Measurements from ENCODE around the gene HYAL3. TPM values are rescaled to one million over a fixed set of nuclear protein-coding genes. Genes with fewer than 3 reads are reported as not detected.

Gene HYAL3
- total and polyA plus RNA-seq, 2 of the 13 experiments (the other 11 are each of a cell fraction or from before 2014, with no cell fraction given): 5.5 to 10.4 TPM

DNA sequence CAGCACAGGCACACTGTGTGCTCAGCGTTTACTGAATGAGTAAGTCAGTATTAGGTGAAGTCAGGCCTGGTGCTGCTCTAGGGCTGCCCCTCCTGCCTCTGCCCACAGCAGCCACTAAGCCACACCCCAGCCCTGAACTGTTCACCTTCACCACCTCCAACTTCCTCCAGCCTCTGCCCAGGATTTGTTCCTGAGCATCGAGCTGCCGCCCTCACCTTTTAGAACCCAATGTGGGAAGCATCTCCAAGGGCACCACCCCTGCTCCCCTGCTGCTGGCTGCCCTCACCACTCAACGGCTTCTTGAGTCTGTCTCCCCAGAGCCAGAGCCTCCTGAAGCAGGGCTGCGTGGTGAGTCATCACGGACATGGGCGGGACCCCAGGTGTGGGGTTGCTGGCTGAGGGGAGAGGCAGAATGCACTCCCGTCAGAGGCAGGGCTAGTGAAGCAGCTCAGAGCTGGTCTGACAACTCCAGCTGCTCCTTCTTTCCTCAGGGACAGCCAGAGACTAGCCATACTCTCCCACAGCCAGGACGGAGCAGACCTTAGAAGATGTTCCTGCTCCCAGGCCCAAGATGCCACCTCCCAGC, 17.5 kb upstream of the HYAL3 start (continued):
- TF ChIP-seq, protein P1, sequence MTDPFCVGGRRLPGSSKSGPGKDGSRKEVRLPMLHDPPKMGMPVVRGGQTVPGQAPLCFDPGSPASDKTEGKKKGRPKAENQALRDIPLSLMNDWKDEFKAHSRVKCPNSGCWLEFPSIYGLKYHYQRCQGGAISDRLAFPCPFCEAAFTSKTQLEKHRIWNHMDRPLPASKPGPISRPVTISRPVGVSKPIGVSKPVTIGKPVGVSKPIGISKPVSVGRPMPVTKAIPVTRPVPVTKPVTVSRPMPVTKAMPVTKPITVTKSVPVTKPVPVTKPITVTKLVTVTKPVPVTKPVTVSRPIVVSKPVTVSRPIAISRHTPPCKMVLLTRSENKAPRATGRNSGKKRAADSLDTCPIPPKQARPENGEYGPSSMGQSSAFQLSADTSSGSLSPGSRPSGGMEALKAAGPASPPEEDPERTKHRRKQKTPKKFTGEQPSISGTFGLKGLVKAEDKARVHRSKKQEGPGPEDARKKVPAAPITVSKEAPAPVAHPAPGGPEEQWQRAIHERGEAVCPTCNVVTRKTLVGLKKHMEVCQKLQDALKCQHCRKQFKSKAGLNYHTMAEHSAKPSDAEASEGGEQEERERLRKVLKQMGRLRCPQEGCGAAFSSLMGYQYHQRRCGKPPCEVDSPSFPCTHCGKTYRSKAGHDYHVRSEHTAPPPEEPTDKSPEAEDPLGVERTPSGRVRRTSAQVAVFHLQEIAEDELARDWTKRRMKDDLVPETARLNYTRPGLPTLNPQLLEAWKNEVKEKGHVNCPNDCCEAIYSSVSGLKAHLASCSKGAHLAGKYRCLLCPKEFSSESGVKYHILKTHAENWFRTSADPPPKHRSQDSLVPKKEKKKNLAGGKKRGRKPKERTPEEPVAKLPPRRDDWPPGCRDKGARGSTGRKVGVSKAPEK (CRISPR knock-in tag; IDR thresholded peaks at IDR 0.05; ENCODE audit: borderline replicate concordance): no peak
- TF ChIP-seq HNRNPUL1 (IDR thresholded peaks at IDR 0.05; ENCODE audit: low read depth, low read length) (no peak), ZNF12 (CRISPR knock-in tag; IDR thresholded peaks at IDR 0.05) (peak; percentile 78), KDM5B (CRISPR knock-in tag; IDR thresholded peaks at IDR 0.05; ENCODE audit: borderline replicate concordance) (0 out of 2 replicates have a peak, but pooled peaks have one; percentile 32)

DNA sequence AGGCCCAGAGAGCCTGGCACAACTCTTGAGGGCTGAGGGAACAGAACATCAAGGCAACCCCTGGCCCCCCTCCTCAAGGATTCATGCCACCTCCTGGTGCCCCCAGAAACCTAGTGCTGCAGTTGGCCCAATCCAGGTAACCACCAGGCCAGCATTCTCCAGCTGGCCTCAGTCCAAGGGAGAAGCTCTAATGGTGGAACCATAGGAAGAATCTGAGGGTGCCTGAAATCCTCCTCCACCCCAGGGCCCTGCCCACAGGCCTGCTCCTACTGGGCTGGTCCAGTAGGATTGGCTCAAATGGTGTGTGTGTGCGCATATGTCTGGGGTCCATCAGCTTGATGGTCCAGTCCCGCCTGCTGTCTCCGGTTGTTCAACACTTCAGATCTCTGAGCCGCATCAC, 15.6 kb upstream of the HYAL3 start:
- TF ChIP-seq EHMT2 (IDR thresholded peaks at IDR 0.05; ENCODE audit: borderline replicate concordance, low read depth, low read length) (no peak), TRIM22 (IDR thresholded peaks at IDR 0.05) (no peak), PCBP2 (optimal IDR thresholded peaks at IDR 0.05; ENCODE audit: low read depth, low read length, poor library complexity, severe bottlenecking) (no peak), CENPX (CRISPR knock-in tag; IDR thresholded peaks at IDR 0.05) (no peak), ZNF597 (CRISPR knock-in tag; IDR thresholded peaks at IDR 0.05) (no peak), ZNF883 (CRISPR knock-in tag; IDR thresholded peaks at IDR 0.05; ENCODE audit: not compliant biosample characterization) (no peak), NFRKB (IDR thresholded peaks at IDR 0.05) (no peak), ZNF605 (CRISPR knock-in tag; IDR thresholded peaks at IDR 0.05) (no peak), GTF3A (CRISPR knock-in tag; conservative IDR thresholded peaks at IDR 0.05) (no peak), MIXL1 (CRISPR knock-in tag; IDR thresholded peaks at IDR 0.05) (no peak)
- TF ChIP-seq, protein P2, sequence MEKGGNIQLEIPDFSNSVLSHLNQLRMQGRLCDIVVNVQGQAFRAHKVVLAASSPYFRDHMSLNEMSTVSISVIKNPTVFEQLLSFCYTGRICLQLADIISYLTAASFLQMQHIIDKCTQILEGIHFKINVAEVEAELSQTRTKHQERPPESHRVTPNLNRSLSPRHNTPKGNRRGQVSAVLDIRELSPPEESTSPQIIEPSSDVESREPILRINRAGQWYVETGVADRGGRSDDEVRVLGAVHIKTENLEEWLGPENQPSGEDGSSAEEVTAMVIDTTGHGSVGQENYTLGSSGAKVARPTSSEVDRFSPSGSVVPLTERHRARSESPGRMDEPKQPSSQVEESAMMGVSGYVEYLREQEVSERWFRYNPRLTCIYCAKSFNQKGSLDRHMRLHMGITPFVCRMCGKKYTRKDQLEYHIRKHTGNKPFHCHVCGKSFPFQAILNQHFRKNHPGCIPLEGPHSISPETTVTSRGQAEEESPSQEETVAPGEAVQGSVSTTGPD (CRISPR knock-in tag; IDR thresholded peaks at IDR 0.05): no peak
- Histone ChIP-seq H3K4me3 (replicated peaks in 1 of 3; ENCODE audit: insufficient read depth in 1 of 3, low read depth in 2 of 3, low read length in 3 of 3) (no peak overlapping the region), H3K9me3 (ENCODE audit: low read length) (no peaks in the 10 kb centered on the region), H3K4me1 (ENCODE audit: insufficient read depth, low read length) (peaks cover 42% of the 10 kb centered on the region), H3K79me2 (ENCODE audit: insufficient read depth, low read length) (peaks cover 14% of the 10 kb centered on the region), H2AFZ (ENCODE audit: low read length) (no peak overlapping the region), H3K9ac (ENCODE audit: insufficient read depth, low read depth, low read length) (no peak overlapping the region), H3K27ac (ENCODE audit: extremely low read length, insufficient read depth, low read length) (no peak overlapping the region), H3K4me2 (ENCODE audit: low read depth, low read length) (no peak overlapping the region), H3K36me3 (replicated peaks in 1 of 2; ENCODE audit: control insufficient read depth in 1 of 2, insufficient read depth in 2 of 2, low read length in 2 of 2) (peaks cover 16 to 32% of the 10 kb centered on the region in 2 experiments), H3K27me3 (ENCODE audit: control insufficient read depth in 1 of 2, insufficient read depth in 2 of 2, low read length in 2 of 2) (no peaks in the 10 kb centered on the region), H4K20me1 (ENCODE audit: insufficient read depth, low read length) (no peaks in the 10 kb centered on the region)
- in situ Hi-C loops (cut with HindIII; ENCODE audit: extremely low pct_ligation_motif_present, low pct_unique_long_range_greater_than_20kb) (no loop called here), intact Hi-C loops (cut with micrococcal nuclease; ENCODE audit: unreplicated experiment) (no loop called here)
- CTCF ChIA-PET (ENCODE audit: low intra/inter-chr PET ratio, low total read pairs): no interaction called here
- BruUV-seq (replicated peaks): no TSS peak
- 100% methylated on average over 4 of the region's 4 CpGs for WGBS (ENCODE audit: low lambda C conversion rate)
- FAIRE-seq (no peak), DNase-seq (ENCODE audit: low spot score) (no peak), ATAC-seq (peak; percentile 9; the same call in 1 of the 3 replicates)
- POLR2A ChIA-PET: interaction anchor here (0.8 to 13.0 kb wide), 4 partner anchors 14 to 111 kb away, joined by 3 to 222 read pairs (median 6); partner anchors contain the start of genes GNAI2, HYAL1, HYAL3 and LSMEM2
